ENCODE results near the gene MTUS2. TPM values are rescaled to one million over a fixed set of nuclear protein-coding genes. Genes with fewer than 3 reads are reported as not detected.
A peak's percentile ranks its signal among the peaks of the same experiment; 100 is the strongest.

MTUS2 gene
- total RNA-seq, 2 donors from 2014 or later, result 1.9 to 4.9 TPM

DNA sequence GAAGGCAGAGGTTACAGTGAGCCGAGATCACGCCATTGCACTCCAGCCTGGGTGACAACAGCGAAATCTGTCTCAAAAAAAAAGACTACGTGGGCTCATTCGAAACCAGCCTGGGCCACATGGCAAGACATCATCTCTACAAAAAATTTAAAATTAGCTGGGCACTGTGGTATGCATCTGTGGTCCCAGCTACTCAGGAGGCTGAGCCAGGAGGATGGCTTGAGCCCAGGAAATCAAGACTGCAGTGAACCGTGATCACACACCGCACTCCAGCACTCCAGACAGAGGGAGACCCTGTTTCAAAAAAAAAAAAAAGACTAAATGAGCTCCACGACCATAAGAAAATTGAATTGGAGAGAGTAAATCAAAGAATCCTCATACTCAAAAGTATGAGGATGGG lies 722.2 kb downstream of the MTUS2 start:
- Mint-ChIP-seq H3K36me3 (ENCODE audit: low read depth) (peaks cover 2% of the 10 kb centered on the region), H3K27me3 (no peaks in the 10 kb centered on the region), H3K4me1 (peaks cover 39% of the 10 kb centered on the region), H3K27ac (peak overlapping the region; percentile 67), H3K4me3 (no peak overlapping the region)
- ATAC-seq (no peak), DNase-seq (no peak)
- H3K9me3 ChIP-seq (ENCODE audit: control insufficient read depth, low read length, poor library complexity, severe bottlenecking), result no peaks in the 10 kb centered on the region

DNA sequence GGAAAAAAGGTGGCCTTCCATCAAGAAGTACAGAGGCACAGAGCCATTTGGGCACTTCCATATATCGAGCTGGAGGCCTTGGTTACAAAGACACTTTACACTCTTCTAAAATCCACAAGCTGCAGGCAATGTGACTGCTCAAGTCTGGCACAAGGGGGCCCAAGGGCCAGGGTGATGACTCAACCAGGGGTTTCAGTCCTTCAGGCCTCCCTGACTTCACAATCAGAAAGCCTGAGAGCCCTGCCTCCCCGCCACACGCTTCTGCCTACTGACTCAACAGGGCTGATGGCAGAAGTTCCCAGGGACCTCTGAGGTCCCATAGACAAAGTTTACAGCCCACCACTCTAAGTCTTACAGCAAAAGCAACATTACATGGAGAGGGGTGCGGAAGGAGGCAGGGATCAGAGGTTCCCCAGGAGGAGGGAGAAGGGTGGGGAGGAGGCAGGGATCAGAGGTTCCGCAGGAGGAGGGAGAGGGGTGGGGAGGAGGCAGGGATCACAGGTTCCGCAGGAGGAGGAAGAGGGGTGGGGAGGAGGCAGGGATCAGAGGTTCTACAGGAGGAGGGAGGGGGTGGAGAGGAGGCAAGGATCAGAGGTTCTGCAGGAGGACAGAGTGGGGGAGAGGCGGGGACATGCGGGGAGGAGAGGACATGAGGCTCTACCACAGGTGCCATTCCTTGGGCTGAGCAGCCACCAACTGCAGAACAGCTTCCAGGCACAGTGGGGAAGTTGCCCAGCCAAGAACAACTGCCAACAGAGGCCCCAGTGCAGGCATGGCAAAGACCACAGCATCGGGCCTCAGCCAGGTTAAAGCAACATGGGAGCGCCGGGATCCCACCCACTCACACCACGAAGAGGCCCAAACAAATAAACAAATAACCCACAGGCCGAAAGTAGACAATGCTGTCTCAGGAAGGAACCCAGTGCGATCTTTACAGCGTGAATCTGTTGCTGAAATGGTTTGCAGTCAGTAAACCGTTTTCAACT lies 723.4 kb downstream of the MTUS2 start:
- Mint-ChIP-seq H3K36me3 (ENCODE audit: low read depth) (peaks cover 2% of the 10 kb centered on the region), H3K4me3 (no peak overlapping the region), H3K4me1 (peaks cover 29% of the 10 kb centered on the region), H3K27ac (peak overlapping the region; percentile 67), H3K27me3 (no peaks in the 10 kb centered on the region)
- H3K9me3 ChIP-seq (ENCODE audit: control insufficient read depth, low read length, poor library complexity, severe bottlenecking), result no peaks in the 10 kb centered on the region
- DNase-seq, result no peak
- no peak for ATAC-seq

DNA sequence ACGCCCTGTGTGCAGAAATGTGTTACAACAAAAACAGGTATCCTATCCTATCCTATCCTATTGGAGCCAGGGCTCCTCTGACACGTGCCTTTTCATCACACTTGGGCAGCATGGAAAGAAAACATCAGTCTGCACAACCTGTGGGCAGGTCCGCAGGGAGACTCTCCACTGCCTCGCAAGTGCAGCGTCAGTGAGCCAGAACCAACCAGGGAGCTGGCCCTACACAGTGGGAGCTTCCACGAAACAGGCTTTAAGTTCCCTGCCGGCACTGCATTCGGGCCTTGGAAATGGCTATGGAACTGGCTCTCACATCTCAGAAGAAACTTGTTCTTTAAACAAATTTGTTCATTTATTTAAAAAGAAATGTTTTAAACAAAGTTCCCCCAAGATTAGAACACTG lies 725.8 kb downstream of the MTUS2 start:
- peaks cover 30% of the 10 kb centered on the region for H3K4me1 Mint-ChIP-seq
- no peaks in the 10 kb centered on the region for H3K27me3 Mint-ChIP-seq
- DNase-seq (no peak), ATAC-seq (no peak)
- H3K36me3 Mint-ChIP-seq (ENCODE audit: low read depth), result peaks cover 7% of the 10 kb centered on the region
- peak overlapping the region; percentile 16 for H3K27ac Mint-ChIP-seq
- H3K9me3 ChIP-seq (ENCODE audit: control insufficient read depth, low read length, poor library complexity, severe bottlenecking), result no peaks in the 10 kb centered on the region
- no peak overlapping the region for H3K4me3 Mint-ChIP-seq

GRCh38 chr13:29546662-29547061 lies 726.5 kb downstream of the MTUS2 start:
- no peak overlapping the region for H3K4me3 Mint-ChIP-seq
- H3K36me3 Mint-ChIP-seq (ENCODE audit: low read depth), result peaks cover 9% of the 10 kb centered on the region
- DNase-seq (no peak), ATAC-seq (no peak)
- peak overlapping the region; percentile 29 for H3K27ac Mint-ChIP-seq
- H3K9me3 ChIP-seq (ENCODE audit: control insufficient read depth, low read length, poor library complexity, severe bottlenecking), result no peaks in the 10 kb centered on the region
- H3K27me3 Mint-ChIP-seq, result no peaks in the 10 kb centered on the region
- peaks cover 28% of the 10 kb centered on the region for H3K4me1 Mint-ChIP-seq

GRCh38 chr13:29547153-29547552 lies 727.0 kb downstream of the MTUS2 start:
- Mint-ChIP-seq H3K27ac (peak overlapping the region; percentile 29), H3K27me3 (no peaks in the 10 kb centered on the region), H3K4me3 (no peak overlapping the region), H3K36me3 (ENCODE audit: low read depth) (peaks cover 9% of the 10 kb centered on the region), H3K4me1 (peaks cover 28% of the 10 kb centered on the region)
- ATAC-seq, result no peak
- no peaks in the 10 kb centered on the region for H3K9me3 ChIP-seq (ENCODE audit: control insufficient read depth, low read length, poor library complexity, severe bottlenecking)
- DNase-seq, result no peak

DNA sequence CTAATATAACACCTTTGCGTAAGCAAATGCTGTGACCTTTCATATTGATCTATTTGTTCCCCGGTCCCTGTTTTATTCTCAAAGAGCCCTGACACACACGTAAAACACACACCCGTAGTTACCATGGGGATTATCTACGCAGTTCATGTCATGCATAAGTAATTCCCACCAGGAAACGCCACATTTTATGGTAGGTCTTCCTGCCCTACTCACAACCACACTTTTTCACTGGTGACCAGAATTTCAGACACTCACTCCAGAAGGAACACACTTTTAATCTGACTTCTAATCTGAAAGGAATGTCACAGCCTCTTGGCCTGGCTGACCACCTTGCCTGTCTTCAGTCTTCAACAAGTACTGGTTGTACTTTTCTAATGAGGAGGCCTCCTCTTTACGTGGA lies 728.6 kb downstream of the MTUS2 start:
- H3K27ac Mint-ChIP-seq, result no peak overlapping the region
- no peak for ATAC-seq
- no peaks in the 10 kb centered on the region for H3K27me3 Mint-ChIP-seq
- H3K36me3 Mint-ChIP-seq (ENCODE audit: low read depth), result peaks cover 13% of the 10 kb centered on the region
- no peak overlapping the region for H3K4me3 Mint-ChIP-seq
- H3K4me1 Mint-ChIP-seq, result peaks cover 28% of the 10 kb centered on the region
- DNase-seq, result no peak
- no peaks in the 10 kb centered on the region for H3K9me3 ChIP-seq (ENCODE audit: control insufficient read depth, low read length, poor library complexity, severe bottlenecking)

DNA sequence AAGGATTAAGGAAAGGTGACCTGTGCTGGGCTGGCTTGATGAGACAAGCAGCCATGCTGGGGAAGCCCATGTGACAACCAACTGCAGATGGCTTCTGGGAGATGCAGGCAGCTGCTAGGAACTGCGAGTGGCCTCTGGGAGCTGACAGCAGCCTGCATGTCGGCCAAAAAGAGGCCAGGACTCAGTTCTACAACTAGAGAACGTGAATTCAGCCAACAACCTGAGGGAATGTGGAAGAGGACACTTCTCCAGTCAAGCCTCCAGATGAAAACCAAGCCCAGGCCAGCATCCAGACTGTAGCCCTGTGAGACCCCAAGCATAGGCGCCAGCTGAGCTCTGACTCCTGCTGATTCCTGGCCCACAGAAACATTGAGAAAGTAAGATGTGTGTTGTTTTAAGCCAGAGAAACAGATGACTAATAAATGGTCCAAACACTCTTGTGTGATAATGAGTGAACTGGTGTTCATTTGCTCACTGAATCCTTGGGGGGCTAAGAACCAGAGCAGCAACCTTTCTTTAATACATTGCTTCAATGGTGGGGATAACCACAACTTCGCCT lies 730.4 kb downstream of the MTUS2 start:
- ATAC-seq (no peak), DNase-seq (no peak)
- Mint-ChIP-seq H3K36me3 (ENCODE audit: low read depth) (peaks cover 13% of the 10 kb centered on the region), H3K27ac (peak overlapping the region; percentile 8), H3K27me3 (no peaks in the 10 kb centered on the region), H3K4me3 (no peak overlapping the region), H3K4me1 (peaks cover 26% of the 10 kb centered on the region)
- H3K9me3 ChIP-seq (ENCODE audit: control insufficient read depth, low read length, poor library complexity, severe bottlenecking), result no peaks in the 10 kb centered on the region

- Mint-ChIP-seq H3K27ac (no peak overlapping the region), H3K4me1 (peaks cover 26% of the 10 kb centered on the region), H3K36me3 (ENCODE audit: low read depth) (peaks cover 13% of the 10 kb centered on the region)
Observed at GRCh38 chr13:29551214-29551613, 731.1 kb downstream of the MTUS2 start.

More at GRCh38 chr13:29551214-29551613, 731.1 kb downstream of the MTUS2 start:
- ATAC-seq, result no peak
- no peaks in the 10 kb centered on the region for H3K9me3 ChIP-seq (ENCODE audit: control insufficient read depth, low read length, poor library complexity, severe bottlenecking)
- Mint-ChIP-seq H3K4me3 (peak overlapping the region; percentile 34), H3K27me3 (no peaks in the 10 kb centered on the region)
- no peak for DNase-seq

Other genes starting within 250 kb of the MTUS2 start
- gene POMP, start 161.2 kb upstream of the MTUS2 start, total RNA-seq, result 10 to 100 TPM; 22.9 to 29.4 TPM
- 10 to 100 TPM; 10.8 to 11.7 TPM for gene SLC46A3, start 101.4 kb upstream of the MTUS2 start, total RNA-seq